Hepatocyte (in vitro differentiated cells): Measurements from ENCODE around the gene BIRC7.

ENCODE experiments used
- EZH2 ChIP-seq: fragments of 200-600 bp; sonication (generic); IDR thresholded peaks from 2 replicates; pipeline ENCODE4 v1.6.1; 2016; ENCODE audit warnings: antibody characterized with exemption, mild to moderate bottlenecking, borderline replicate concordance
- TF ChIP-seq, protein P1 (sequence below): fragments of 200-600 bp; sonication (generic); IDR thresholded peaks from 2 replicates; pipeline ENCODE4 v1.5.1; 2016; ENCODE audit warnings: antibody characterized with exemption, mild to moderate bottlenecking; ENCODE audit not compliant: poor library complexity

DNA sequence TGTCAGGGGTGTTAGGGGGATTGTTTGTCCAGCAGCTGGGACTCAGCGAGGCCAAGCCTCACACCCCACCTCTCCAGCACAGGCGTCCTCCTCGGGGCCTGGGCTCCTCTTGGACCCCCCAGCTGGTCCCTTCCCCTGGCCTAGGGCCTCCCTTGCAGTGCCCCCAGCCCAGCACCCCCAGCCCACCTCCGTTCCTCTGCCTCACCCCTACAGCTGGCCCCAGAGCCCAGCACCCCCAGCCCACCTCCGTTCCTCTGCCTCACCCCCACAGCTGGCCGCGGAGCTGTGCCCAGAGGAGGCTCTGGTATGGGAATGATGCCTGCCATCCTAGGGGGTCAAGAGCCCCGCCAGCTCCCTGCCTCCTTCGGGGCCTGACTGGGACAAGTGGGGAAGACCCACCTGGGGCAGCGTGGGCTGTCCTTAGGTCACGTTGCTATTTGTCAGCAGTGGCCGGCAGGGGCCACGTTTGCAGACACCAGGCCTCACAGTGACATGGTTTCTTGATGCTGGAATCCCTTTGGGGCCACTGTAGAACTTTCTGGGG is 49.3 kb downstream of the BIRC7 start:
- no peak for TF ChIP-seq EZH2
- TF ChIP-seq, protein P1, sequence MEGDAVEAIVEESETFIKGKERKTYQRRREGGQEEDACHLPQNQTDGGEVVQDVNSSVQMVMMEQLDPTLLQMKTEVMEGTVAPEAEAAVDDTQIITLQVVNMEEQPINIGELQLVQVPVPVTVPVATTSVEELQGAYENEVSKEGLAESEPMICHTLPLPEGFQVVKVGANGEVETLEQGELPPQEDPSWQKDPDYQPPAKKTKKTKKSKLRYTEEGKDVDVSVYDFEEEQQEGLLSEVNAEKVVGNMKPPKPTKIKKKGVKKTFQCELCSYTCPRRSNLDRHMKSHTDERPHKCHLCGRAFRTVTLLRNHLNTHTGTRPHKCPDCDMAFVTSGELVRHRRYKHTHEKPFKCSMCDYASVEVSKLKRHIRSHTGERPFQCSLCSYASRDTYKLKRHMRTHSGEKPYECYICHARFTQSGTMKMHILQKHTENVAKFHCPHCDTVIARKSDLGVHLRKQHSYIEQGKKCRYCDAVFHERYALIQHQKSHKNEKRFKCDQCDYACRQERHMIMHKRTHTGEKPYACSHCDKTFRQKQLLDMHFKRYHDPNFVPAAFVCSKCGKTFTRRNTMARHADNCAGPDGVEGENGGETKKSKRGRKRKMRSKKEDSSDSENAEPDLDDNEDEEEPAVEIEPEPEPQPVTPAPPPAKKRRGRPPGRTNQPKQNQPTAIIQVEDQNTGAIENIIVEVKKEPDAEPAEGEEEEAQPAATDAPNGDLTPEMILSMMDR, result no peak
